ENCODE data around the gene FHOD3.

DNA sequence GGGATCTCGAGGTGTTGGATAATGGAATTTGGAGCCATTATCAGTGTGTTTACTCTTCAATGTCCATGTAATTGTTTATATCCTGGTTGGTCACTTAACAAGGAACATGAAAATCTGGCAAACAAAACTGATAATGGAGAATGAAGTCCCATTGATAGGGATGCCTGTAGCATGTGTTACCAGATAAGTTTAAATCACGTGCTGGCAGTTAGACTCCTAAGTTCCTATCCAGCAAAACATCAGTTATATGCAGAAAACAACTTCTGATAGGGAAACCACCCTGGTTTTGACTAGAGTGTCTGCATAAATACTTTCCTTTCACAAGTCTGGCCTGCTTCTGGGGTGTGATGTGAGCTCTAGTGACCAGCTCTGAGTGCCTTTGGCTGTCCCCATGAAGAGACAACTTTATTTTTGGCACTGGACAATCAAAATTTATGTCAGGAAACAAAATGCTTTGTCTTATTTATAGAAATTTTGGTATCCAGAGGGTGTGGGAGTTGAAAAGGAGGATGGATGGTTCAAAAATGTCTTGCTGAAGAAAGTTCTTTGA is 82.0 kb downstream of the FHOD3 start:
- TF ChIP-seq, protein P1, sequence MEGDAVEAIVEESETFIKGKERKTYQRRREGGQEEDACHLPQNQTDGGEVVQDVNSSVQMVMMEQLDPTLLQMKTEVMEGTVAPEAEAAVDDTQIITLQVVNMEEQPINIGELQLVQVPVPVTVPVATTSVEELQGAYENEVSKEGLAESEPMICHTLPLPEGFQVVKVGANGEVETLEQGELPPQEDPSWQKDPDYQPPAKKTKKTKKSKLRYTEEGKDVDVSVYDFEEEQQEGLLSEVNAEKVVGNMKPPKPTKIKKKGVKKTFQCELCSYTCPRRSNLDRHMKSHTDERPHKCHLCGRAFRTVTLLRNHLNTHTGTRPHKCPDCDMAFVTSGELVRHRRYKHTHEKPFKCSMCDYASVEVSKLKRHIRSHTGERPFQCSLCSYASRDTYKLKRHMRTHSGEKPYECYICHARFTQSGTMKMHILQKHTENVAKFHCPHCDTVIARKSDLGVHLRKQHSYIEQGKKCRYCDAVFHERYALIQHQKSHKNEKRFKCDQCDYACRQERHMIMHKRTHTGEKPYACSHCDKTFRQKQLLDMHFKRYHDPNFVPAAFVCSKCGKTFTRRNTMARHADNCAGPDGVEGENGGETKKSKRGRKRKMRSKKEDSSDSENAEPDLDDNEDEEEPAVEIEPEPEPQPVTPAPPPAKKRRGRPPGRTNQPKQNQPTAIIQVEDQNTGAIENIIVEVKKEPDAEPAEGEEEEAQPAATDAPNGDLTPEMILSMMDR (conservative IDR thresholded peaks at IDR 0.05) = no peak
- TF ChIP-seq EZH2 (IDR thresholded peaks at IDR 0.05; ENCODE audit: low read depth) = no peak

Data from PC-9 (cell line).